HG03442 (cell line): Measurements from ENCODE around the gene C1orf174.

Source experiments
- ATAC-seq: cut with Tn5 transposase; IDR thresholded peaks from one replicate; pipeline ENCODE4 v1.9.1; 2021; ENCODE audit warnings: mild to moderate bottlenecking, moderate library complexity; ENCODE audit not compliant: unreplicated experiment

C1orf174 gene

DNA sequence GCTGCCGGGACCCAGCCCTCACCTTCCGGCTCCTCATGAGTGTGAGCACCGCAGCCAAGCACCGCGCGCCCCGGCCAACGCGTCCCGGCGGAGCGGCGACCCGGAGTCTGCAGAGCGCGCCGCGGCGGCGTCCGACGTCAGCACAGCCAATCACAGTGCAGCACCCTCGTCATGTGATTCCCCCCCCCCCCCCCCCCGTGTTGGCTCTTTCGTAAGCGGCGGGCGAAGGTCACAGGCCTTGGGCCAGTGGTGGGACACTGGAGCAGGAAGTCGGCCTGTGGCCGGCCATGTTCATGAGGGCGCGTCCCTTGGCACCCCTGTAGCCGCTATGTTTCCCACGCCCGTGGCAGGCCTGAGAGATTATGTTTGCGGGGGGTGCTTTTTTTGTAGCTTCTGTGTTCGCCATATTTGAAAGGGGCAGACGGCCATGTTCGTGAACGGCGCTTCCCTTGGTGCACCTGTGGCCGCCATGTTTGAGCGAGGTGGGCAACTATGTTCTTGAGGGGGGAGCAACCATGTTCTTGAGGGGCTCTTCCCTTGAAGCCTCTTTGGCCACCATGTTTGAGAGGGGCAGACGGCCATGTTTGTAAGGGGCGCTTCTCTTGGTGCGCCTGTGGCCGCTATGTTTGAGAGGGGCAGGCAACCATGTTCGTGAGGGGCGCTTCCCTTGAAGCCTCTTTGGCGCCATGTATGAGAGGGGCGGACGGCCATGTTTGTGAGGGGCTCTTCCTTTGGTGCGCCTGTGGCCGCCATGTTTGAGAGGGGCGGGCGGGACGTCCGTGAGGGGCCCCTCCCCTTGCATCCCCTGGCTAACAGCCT, at the start of gene C1orf174:
C1orf174 (minus strand) TSS at position 123 of the 819 bp plus-strand sequence; CDS start at position 37, 86 bp downstream.
- ATAC-seq = peak; percentile 63

DNA sequence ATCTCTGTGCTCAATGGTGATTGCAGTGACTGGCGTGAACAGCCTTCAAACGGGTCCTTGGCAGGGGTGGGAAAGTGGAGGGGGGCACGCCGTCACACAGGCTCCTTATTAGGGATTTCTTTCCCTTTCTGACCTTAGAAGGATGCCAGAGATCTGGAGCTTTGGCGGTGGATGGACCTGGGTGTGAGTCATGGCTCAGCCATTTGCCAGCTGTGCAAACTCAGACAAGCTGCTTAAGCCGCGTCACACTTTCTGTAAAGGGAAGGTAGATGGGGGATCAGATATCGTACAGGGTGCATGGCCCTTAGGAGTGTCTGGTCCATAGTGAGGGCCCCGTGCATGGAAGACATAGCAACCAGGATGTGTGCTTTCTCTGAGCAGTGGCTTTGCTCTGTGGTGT, 48.3 kb upstream of the C1orf174 start:
- no peak for ATAC-seq

GRCh38 chr1:3945916-3946840, 46.1 kb upstream of the C1orf174 start:
- ATAC-seq = no peak

- ATAC-seq = no peak
These were observed 45.1 kb upstream of the C1orf174 start for GRCh38 chr1:3945222-3945621.

- no peak for ATAC-seq
These were observed 44.6 kb upstream of the C1orf174 start for GRCh38 chr1:3944578-3945125.

GRCh38 chr1:3943806-3944577, 43.9 kb upstream of the C1orf174 start:
- ATAC-seq = no peak

- ATAC-seq = no peak
These were observed 43.0 kb upstream of the C1orf174 start for GRCh38 chr1:3943123-3943431.

GRCh38 chr1:3942416-3943122, 42.5 kb upstream of the C1orf174 start:
- no peak for ATAC-seq

- ATAC-seq = no peak
These were observed 40.8 kb upstream of the C1orf174 start for GRCh38 chr1:3940754-3941345.

GRCh38 chr1:3940081-3940753, 40.1 kb upstream of the C1orf174 start:
- ATAC-seq = no peak

DNA sequence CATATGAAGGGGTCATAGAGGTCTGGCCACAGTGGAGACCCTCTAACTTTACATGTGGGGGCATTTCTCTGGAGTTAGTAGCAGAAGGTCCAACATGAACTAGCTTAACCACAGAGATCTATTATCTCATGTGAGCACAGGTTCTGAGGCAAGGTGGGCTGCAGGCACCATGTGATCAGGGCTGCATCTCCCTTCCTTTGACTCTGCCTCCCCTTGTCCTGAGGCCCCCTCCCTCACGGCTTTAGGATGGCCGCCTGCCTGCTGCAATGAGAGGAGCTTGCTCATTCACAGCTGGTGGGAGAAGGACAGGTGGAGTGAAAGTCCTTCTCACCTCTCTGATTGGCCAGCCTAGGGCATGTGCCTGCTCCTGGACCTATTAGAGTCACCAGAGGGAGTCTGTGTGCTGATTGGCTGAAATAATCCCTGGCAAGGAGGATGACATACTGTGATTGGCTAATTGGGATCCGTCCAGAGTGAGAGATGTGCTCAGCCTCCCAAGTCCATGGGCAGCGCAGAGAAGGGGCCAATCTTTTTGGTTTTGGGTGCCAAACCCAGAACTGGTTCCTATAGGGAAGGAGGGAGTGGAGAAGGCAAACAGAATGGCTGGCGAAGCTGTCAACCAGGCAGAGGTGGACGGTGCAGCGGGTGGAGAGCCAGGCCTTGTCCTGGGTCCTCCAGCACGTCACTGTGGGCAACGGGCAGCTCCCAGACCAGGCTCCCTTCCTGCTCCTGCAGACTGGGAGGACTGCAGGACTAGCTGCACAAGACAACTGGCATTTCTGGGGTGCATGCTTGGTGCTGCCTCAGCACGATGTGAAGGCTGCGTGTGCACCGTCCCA, 39.4 kb upstream of the C1orf174 start:
- ATAC-seq = no peak

- ATAC-seq = no peak
These were observed 32.3 kb upstream of the C1orf174 start for GRCh38 chr1:3932156-3932919.

DNA sequence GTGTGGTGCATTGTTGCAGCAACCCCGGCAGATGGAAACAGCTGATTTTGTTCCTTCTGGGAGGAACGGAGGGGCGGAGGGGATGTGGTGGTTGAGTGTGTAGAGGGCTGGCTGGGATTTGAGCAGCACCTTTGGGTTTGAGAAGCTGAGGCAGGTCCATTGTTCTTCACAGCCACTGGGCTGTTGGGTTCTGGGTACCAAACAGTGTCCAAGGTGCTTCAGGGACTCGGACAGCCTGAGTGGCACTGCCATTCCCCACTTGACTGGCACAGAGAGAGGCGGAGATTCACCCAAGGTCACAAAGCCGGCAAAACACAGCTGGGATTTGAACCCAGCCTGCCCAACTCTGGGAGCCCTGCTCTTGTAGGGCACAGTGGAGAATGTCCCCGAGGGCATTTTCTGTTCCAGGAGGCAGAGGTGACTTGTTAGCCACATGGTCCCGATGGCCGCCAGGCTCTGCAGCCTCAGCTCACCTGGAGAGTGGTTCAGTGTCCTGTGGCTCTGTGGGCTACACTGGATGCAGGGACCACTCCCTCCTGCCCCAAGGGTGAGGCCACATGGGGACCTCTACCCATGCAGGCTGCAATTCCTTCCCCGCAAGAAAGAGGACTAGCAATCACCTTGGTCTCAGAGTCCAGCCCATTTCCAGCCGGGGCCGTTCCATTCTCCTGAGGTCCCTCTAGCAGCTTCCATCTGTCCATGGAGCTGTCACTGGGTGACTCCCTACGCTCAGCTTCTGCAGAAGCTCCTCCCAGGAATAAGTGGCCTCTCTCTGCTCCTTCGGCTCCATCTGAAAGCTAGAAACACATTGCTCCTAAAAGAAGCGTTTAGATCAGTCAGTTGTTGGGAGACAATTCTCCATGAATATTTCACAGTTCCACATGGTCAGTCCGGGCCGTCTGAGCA, 31.2 kb upstream of the C1orf174 start:
- ATAC-seq = no peak

- ATAC-seq = no peak
These were observed 30.4 kb upstream of the C1orf174 start for GRCh38 chr1:3930301-3931006.

- ATAC-seq = no peak
These were observed 29.1 kb upstream of the C1orf174 start for GRCh38 chr1:3929126-3929525.

DNA sequence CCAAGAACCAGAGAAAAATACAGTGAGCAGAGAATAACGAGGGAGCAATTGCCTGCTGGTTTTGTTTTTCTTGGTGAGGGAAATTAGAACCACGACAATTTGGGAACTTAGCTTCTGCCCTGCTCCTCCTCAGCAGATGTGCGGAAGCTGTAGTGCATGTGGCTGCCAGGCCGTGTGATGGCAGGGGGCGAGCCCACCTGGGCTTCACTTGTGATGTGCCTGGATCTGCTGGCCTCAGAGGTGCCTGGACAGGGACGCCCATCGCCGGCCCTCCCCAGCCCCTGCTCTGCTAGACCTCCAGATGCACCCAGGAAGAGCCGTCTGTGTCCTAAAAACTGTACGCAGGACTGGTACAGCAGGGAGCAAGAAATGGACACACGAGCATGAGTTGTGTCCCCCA, 28.5 kb upstream of the C1orf174 start:
- no peak for ATAC-seq
